ENCODE data around the gene CALR.

DNA sequence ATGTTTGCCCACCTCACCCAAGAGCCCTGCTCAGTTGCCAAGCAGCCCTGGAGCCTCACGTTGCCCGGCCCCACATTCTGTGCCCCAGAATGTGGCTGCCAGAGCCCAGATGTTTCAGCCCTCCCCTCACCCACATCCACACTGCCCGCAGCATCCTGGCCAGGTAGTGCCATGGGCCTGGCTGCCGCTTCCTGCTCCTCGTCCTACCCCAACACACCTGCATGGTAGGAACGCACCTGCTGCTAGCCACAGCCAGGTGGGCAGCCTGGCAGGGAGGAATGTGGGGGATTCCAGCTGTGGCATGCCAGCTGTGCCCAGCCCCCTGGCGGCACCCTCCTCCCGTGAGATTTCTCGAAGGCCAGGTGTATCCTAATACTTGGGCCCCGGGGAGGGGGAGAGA lies 49.4 kb downstream of the CALR start:
- TF ChIP-seq POLR2A (IDR thresholded peaks at IDR 0.05; ENCODE audit: low read depth, low read length): no peak
- TF ChIP-seq GATA2 (IDR thresholded peaks at IDR 0.05; ENCODE audit: insufficient read depth, insufficient read length, low read depth, low read length): no peak
- TF ChIP-seq CTCF (IDR thresholded peaks at IDR 0.05; ENCODE audit: extremely low read depth in 1 of 2, insufficient read depth in 1 of 2, low read depth in 1 of 2, low read length in 2 of 2): no peak
- TF ChIP-seq EZH2 (IDR thresholded peaks at IDR 0.05; ENCODE audit: borderline replicate concordance, low read depth, low read length, severe bottlenecking): no peak

Measured in endothelial cell of umbilical vein (primary cell).